ENCODE results near the gene LMNTD2.
A peak's percentile ranks its signal among the peaks of the same experiment; 100 is the strongest.

LMNTD2 gene

GRCh38 chr11:567011-567628, 6.6 kb upstream of the LMNTD2 start:
- Histone ChIP-seq H3K9me3 (ENCODE audit: control insufficient read depth, low read length) (no peaks in the 10 kb centered on the region), H3K4me3 (ENCODE audit: extremely low read depth, insufficient read depth, low read length, poor library complexity, severe bottlenecking) (peak overlapping the region; percentile 51), H3K4me1 (ENCODE audit: control insufficient read depth, insufficient read depth, low read length, poor library complexity, severe bottlenecking) (no peaks in the 10 kb centered on the region), H3K36me3 (ENCODE audit: control insufficient read depth, insufficient read depth, low read length) (no peaks in the 10 kb centered on the region), H3K27ac (ENCODE audit: low read depth, low read length, severe bottlenecking) (no peak overlapping the region)
- whole genome bisulfite sequencing, 2 experiments (ENCODE audit: insufficient coverage in 2 of 2) = 90 to 91% methylated on average over 17 to 18 of the region's 18 CpGs

GRCh38 chr11:565921-566509, 5.5 kb upstream of the LMNTD2 start:
- Histone ChIP-seq H3K9me3 (ENCODE audit: control insufficient read depth, low read length) (no peaks in the 10 kb centered on the region), H3K27ac (ENCODE audit: low read depth, low read length, severe bottlenecking) (no peak overlapping the region), H3K4me1 (ENCODE audit: control insufficient read depth, insufficient read depth, low read length, poor library complexity, severe bottlenecking) (no peaks in the 10 kb centered on the region), H3K36me3 (ENCODE audit: control insufficient read depth, insufficient read depth, low read length) (no peaks in the 10 kb centered on the region), H3K4me3 (ENCODE audit: extremely low read depth, insufficient read depth, low read length, poor library complexity, severe bottlenecking) (no peak overlapping the region)
- 72 to 84% methylated on average over 10 to 11 of the region's 12 CpGs for WGBS, 2 experiments (ENCODE audit: insufficient coverage in 2 of 2)

GRCh38 chr11:563812-564578, 3.5 kb upstream of the LMNTD2 start:
- H3K27ac ChIP-seq (ENCODE audit: low read depth, low read length, severe bottlenecking) = no peak overlapping the region
- WGBS, 2 experiments (ENCODE audit: insufficient coverage in 2 of 2) = 91 to 94% methylated on average over 6 to 12 of the region's 12 CpGs
- H3K36me3 ChIP-seq (ENCODE audit: control insufficient read depth, insufficient read depth, low read length) = no peaks in the 10 kb centered on the region
- no peak overlapping the region for H3K4me3 ChIP-seq (ENCODE audit: extremely low read depth, insufficient read depth, low read length, poor library complexity, severe bottlenecking)
- no peaks in the 10 kb centered on the region for H3K9me3 ChIP-seq (ENCODE audit: control insufficient read depth, low read length)
- H3K4me1 ChIP-seq (ENCODE audit: control insufficient read depth, insufficient read depth, low read length, poor library complexity, severe bottlenecking) = no peaks in the 10 kb centered on the region

GRCh38 chr11:563066-563811, 2.7 kb upstream of the LMNTD2 start:
- H3K9me3 ChIP-seq (ENCODE audit: control insufficient read depth, low read length) = no peaks in the 10 kb centered on the region
- H3K27ac ChIP-seq (ENCODE audit: low read depth, low read length, severe bottlenecking) = no peak overlapping the region
- no peaks in the 10 kb centered on the region for H3K4me1 ChIP-seq (ENCODE audit: control insufficient read depth, insufficient read depth, low read length, poor library complexity, severe bottlenecking)
- H3K36me3 ChIP-seq (ENCODE audit: control insufficient read depth, insufficient read depth, low read length) = no peaks in the 10 kb centered on the region
- H3K4me3 ChIP-seq (ENCODE audit: extremely low read depth, insufficient read depth, low read length, poor library complexity, severe bottlenecking) = no peak overlapping the region
- WGBS, 2 experiments (ENCODE audit: insufficient coverage in 2 of 2) = 90 to 93% methylated on average over 15 to 16 of the region's 18 CpGs

GRCh38 chr11:562046-562645, 1.6 kb upstream of the LMNTD2 start:
- Histone ChIP-seq H3K36me3 (ENCODE audit: control insufficient read depth, insufficient read depth, low read length) (no peaks in the 10 kb centered on the region), H3K4me3 (ENCODE audit: extremely low read depth, insufficient read depth, low read length, poor library complexity, severe bottlenecking) (no peak overlapping the region), H3K9me3 (ENCODE audit: control insufficient read depth, low read length) (no peaks in the 10 kb centered on the region), H3K4me1 (ENCODE audit: control insufficient read depth, insufficient read depth, low read length, poor library complexity, severe bottlenecking) (no peaks in the 10 kb centered on the region), H3K27ac (ENCODE audit: low read depth, low read length, severe bottlenecking) (no peak overlapping the region)
- 93 to 94% methylated on average over 26 to 29 of the region's 29 CpGs for WGBS, 2 experiments (ENCODE audit: insufficient coverage in 2 of 2)

GRCh38 chr11:561148-562003, 838 bp upstream of the LMNTD2 start:
- WGBS, 2 experiments (ENCODE audit: insufficient coverage in 2 of 2) = 12 to 22% methylated on average over 30 to 53 of the region's 67 CpGs
- Histone ChIP-seq H3K9me3 (ENCODE audit: control insufficient read depth, low read length) (no peaks in the 10 kb centered on the region), H3K27ac (ENCODE audit: low read depth, low read length, severe bottlenecking) (no peak overlapping the region), H3K4me1 (ENCODE audit: control insufficient read depth, insufficient read depth, low read length, poor library complexity, severe bottlenecking) (no peaks in the 10 kb centered on the region), H3K4me3 (ENCODE audit: extremely low read depth, insufficient read depth, low read length, poor library complexity, severe bottlenecking) (peak overlapping the region; percentile 63), H3K36me3 (ENCODE audit: control insufficient read depth, insufficient read depth, low read length) (no peaks in the 10 kb centered on the region)

GRCh38 chr11:559712-560304, 730 bp downstream of the LMNTD2 start:
- Histone ChIP-seq H3K4me3 (ENCODE audit: extremely low read depth, insufficient read depth, low read length, poor library complexity, severe bottlenecking) (peak overlapping the region; percentile 63), H3K4me1 (ENCODE audit: control insufficient read depth, insufficient read depth, low read length, poor library complexity, severe bottlenecking) (no peaks in the 10 kb centered on the region), H3K9me3 (ENCODE audit: control insufficient read depth, low read length) (no peaks in the 10 kb centered on the region), H3K36me3 (ENCODE audit: control insufficient read depth, insufficient read depth, low read length) (no peaks in the 10 kb centered on the region), H3K27ac (ENCODE audit: low read depth, low read length, severe bottlenecking) (no peak overlapping the region)
- 72 to 73% methylated on average over 17 of the region's 18 CpGs for WGBS, 2 experiments (ENCODE audit: insufficient coverage in 2 of 2)

- Histone ChIP-seq H3K4me1 (ENCODE audit: control insufficient read depth, insufficient read depth, low read length, poor library complexity, severe bottlenecking) (no peaks in the 10 kb centered on the region), H3K27ac (ENCODE audit: low read depth, low read length, severe bottlenecking) (no peak overlapping the region), H3K4me3 (ENCODE audit: extremely low read depth, insufficient read depth, low read length, poor library complexity, severe bottlenecking) (no peak overlapping the region), H3K9me3 (ENCODE audit: control insufficient read depth, low read length) (no peaks in the 10 kb centered on the region), H3K36me3 (ENCODE audit: control insufficient read depth, insufficient read depth, low read length) (no peaks in the 10 kb centered on the region)
- 83 to 92% methylated on average over 10 to 15 of the region's 15 CpGs for WGBS, 2 experiments (ENCODE audit: insufficient coverage in 2 of 2)
Measured at GRCh38 chr11:559020-559620, 1.4 kb downstream of the LMNTD2 start.

GRCh38 chr11:558503-558902, 2.0 kb downstream of the LMNTD2 start:
- WGBS, 2 experiments (ENCODE audit: insufficient coverage in 2 of 2) = 92 to 94% methylated on average over 17 to 20 of the region's 20 CpGs
- Histone ChIP-seq H3K36me3 (ENCODE audit: control insufficient read depth, insufficient read depth, low read length) (no peaks in the 10 kb centered on the region), H3K9me3 (ENCODE audit: control insufficient read depth, low read length) (no peaks in the 10 kb centered on the region), H3K27ac (ENCODE audit: low read depth, low read length, severe bottlenecking) (no peak overlapping the region), H3K4me3 (ENCODE audit: extremely low read depth, insufficient read depth, low read length, poor library complexity, severe bottlenecking) (no peak overlapping the region), H3K4me1 (ENCODE audit: control insufficient read depth, insufficient read depth, low read length, poor library complexity, severe bottlenecking) (no peaks in the 10 kb centered on the region)
